K562 (cell line): Measurements from ENCODE around the gene VSIG10L. TPM values are rescaled to one million over a fixed set of nuclear protein-coding genes. Genes with fewer than 3 reads are reported as not detected.

Experiments used
- CREBBP ChIP-seq: IDR thresholded peaks from one replicate; pipeline ENCODE4 v1.6.1; 2012; ENCODE audit warnings: low read depth, mild to moderate bottlenecking, control low read depth, inconsistent platforms, low read length
- GATA2 ChIP-seq: sonication (generic); formaldehyde crosslinking; IDR thresholded peaks from 2 replicates; pipeline ENCODE4 v1.4.0; 2020; ENCODE audit warnings: mild to moderate bottlenecking, missing genetic modification reagents
- MAFK ChIP-seq: IDR thresholded peaks from 2 replicates; pipeline ENCODE4 v1.6.1; 2011; ENCODE audit warnings: low read length, improper control_type of control experiment
- RAD21 ChIP-seq, 2 experiments: fragments of 250-450 bp in 1 of 2; fragments of 450-650 bp in 1 of 2; sonication (Bioruptor Pico) in 1 of 2; formaldehyde crosslinking in 1 of 2; IDR thresholded peaks in 1 of 2; conservative IDR thresholded peaks in 1 of 2; 2 replicates each; pipeline versions ENCODE4 v1.4.0 to v1.8.0; 2020 to 2022; ENCODE audit warnings: mild to moderate bottlenecking in 2 of 2, moderate library complexity in 1 of 2
- RUNX1 ChIP-seq: sonication (generic); IDR thresholded peaks from 2 replicates; pipeline ENCODE4 v1.6.1; 2016; ENCODE audit warnings: antibody characterized with exemption, low read depth
- TAF7 ChIP-seq: fragments of 450-650 bp; IDR thresholded peaks from 2 replicates; pipeline ENCODE4 v1.6.1; 2016; ENCODE audit warnings: missing genetic modification characterization, missing compliant biosample characterization
- ZNF444 ChIP-seq: fragments of 250-450 bp; sonication (Bioruptor Pico); IDR thresholded peaks from 2 replicates; pipeline ENCODE4 v1.4.0; 2020; ENCODE audit warnings: mild to moderate bottlenecking, moderate library complexity
- polyA plus RNA-seq, 8 experiments: library from polyadenylated mRNA; depleted of rRNA in 4 of 8; stranded (reverse) in 5 of 8; unstranded in 3 of 8; fragments of >200 nt; fragmentation: Nextera tagmentation in 2 of 8; fragmentation: Illumina TruSeq in 1 of 8; extraction: Ambion mirVana in 2 of 8; extraction: Trizol in 1 of 8; gene quantifications; 2 replicates each; pipeline versions ENCODE4 v1.2.1 to v1.2.3, GENCODE V29; 2011 to 2014; ENCODE audit warnings: inconsistent platforms in 1 of 8, missing spikeins in 1 of 8
- total RNA-seq, 7 experiments: library from RNA; depleted of rRNA in 6 of 7; stranded (reverse); fragments of >200 nt in 6 of 7; fragmentation: Illumina TruSeq in 2 of 7; extraction: Trizol in 2 of 7; gene quantifications; 2 replicates each; pipeline versions ENCODE4 v1.2.1 to v1.2.3, GENCODE V29; 2011 to 2021; ENCODE audit warnings: low replicate concordance in 1 of 7
- TF ChIP-seq, protein P1 (sequence below): fragments of 450-650 bp; IDR thresholded peaks from 2 replicates; pipeline ENCODE4 v1.6.1; 2018; ENCODE audit warnings: mild to moderate bottlenecking, low read depth; ENCODE audit not compliant: partially characterized antibody
- TF ChIP-seq, protein P2 (sequence below): fragments of 250-450 bp; sonication (Bioruptor Pico); IDR thresholded peaks from 2 replicates; pipeline ENCODE4 v1.5.0; 2020; ENCODE audit warnings: mild to moderate bottlenecking, borderline replicate concordance
- TF ChIP-seq, protein P3 (sequence below), 2 experiments: fragments of 450-650 bp; IDR thresholded peaks; 2 replicates each; pipeline ENCODE4 v1.6.1; 2016; ENCODE audit warnings: mild to moderate bottlenecking in 2 of 2, borderline replicate concordance in 1 of 2, low read depth in 1 of 2, moderate library complexity in 1 of 2

The VSIG10L gene
- total and polyA plus RNA-seq, 9 of the 15 experiments (the other 6 are each of a cell fraction or from before 2014, with no cell fraction given) = 1.1 to 7.6 (median 2.2) TPM

DNA sequence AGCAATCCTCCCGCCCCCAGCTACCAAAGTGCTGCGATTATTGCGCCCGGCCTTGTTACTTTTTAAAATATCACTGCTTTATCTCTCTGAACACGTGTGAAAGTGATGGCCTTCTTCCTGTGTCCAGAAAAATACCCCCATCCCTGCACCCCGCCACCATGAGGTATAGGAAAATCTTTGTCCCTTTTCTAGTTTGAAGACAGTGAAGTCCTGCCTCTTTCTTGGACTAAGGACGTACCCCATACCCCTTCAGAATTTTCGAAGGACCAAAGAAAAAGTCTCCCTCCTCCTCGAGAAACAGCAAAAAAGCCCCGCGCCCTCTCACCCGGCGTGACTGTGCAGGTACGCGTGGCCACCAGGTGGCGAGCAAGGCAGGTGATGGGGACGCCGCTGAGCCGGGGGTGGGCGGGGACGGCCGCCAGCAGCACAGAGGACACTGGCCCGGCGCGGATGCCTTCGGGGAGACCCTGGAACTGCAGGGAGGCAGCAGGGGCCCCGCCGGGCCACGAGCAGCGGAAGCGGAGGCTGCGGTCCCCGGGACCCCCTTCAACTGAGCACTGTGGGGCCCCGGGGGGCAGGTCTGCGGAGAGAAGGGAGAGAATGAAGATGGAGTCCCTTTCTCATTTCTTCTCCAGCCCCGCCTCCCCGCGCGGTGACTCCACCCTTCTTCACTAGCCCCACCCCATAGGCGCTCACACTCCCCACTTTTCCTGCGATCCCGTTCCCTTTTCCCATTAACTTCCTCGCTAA, 3.2 kb downstream of the VSIG10L start (continued):
- TF ChIP-seq, protein P1, sequence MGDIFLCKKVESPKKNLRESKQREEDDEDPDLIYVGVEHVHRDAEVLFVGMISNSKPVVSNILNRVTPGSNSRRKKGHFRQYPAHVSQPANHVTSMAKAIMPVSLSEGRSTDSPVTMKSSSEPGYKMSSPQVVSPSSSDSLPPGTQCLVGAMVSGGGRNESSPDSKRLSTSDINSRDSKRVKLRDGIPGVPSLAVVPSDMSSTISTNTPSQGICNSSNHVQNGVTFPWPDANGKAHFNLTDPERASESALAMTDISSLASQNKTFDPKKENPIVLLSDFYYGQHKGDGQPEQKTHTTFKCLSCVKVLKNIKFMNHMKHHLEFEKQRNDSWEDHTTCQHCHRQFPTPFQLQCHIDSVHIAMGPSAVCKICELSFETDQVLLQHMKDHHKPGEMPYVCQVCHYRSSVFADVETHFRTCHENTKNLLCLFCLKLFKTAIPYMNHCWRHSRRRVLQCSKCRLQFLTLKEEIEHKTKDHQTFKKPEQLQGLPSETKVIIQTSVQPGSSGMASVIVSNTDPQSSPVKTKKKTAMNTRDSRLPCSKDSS = no peak
- TF ChIP-seq CREBBP (no peak), ZNF444 (no peak), MAFK (no peak), GATA2 (no peak), RAD21 (CRISPR knock-in tag; conservative IDR thresholded peaks at IDR 0.05 in 1 of 2, IDR thresholded peaks at IDR 0.05 in 1 of 2) (peak; percentile 84 to 85), RUNX1 (no peak), TAF7 (no peak)
- TF ChIP-seq, protein P2, sequence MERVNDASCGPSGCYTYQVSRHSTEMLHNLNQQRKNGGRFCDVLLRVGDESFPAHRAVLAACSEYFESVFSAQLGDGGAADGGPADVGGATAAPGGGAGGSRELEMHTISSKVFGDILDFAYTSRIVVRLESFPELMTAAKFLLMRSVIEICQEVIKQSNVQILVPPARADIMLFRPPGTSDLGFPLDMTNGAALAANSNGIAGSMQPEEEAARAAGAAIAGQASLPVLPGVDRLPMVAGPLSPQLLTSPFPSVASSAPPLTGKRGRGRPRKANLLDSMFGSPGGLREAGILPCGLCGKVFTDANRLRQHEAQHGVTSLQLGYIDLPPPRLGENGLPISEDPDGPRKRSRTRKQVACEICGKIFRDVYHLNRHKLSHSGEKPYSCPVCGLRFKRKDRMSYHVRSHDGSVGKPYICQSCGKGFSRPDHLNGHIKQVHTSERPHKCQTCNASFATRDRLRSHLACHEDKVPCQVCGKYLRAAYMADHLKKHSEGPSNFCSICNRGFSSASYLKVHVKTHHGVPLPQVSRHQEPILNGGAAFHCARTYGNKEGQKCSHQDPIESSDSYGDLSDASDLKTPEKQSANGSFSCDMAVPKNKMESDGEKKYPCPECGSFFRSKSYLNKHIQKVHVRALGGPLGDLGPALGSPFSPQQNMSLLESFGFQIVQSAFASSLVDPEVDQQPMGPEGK (CRISPR knock-in tag) = no peak
- TF ChIP-seq, protein P3, sequence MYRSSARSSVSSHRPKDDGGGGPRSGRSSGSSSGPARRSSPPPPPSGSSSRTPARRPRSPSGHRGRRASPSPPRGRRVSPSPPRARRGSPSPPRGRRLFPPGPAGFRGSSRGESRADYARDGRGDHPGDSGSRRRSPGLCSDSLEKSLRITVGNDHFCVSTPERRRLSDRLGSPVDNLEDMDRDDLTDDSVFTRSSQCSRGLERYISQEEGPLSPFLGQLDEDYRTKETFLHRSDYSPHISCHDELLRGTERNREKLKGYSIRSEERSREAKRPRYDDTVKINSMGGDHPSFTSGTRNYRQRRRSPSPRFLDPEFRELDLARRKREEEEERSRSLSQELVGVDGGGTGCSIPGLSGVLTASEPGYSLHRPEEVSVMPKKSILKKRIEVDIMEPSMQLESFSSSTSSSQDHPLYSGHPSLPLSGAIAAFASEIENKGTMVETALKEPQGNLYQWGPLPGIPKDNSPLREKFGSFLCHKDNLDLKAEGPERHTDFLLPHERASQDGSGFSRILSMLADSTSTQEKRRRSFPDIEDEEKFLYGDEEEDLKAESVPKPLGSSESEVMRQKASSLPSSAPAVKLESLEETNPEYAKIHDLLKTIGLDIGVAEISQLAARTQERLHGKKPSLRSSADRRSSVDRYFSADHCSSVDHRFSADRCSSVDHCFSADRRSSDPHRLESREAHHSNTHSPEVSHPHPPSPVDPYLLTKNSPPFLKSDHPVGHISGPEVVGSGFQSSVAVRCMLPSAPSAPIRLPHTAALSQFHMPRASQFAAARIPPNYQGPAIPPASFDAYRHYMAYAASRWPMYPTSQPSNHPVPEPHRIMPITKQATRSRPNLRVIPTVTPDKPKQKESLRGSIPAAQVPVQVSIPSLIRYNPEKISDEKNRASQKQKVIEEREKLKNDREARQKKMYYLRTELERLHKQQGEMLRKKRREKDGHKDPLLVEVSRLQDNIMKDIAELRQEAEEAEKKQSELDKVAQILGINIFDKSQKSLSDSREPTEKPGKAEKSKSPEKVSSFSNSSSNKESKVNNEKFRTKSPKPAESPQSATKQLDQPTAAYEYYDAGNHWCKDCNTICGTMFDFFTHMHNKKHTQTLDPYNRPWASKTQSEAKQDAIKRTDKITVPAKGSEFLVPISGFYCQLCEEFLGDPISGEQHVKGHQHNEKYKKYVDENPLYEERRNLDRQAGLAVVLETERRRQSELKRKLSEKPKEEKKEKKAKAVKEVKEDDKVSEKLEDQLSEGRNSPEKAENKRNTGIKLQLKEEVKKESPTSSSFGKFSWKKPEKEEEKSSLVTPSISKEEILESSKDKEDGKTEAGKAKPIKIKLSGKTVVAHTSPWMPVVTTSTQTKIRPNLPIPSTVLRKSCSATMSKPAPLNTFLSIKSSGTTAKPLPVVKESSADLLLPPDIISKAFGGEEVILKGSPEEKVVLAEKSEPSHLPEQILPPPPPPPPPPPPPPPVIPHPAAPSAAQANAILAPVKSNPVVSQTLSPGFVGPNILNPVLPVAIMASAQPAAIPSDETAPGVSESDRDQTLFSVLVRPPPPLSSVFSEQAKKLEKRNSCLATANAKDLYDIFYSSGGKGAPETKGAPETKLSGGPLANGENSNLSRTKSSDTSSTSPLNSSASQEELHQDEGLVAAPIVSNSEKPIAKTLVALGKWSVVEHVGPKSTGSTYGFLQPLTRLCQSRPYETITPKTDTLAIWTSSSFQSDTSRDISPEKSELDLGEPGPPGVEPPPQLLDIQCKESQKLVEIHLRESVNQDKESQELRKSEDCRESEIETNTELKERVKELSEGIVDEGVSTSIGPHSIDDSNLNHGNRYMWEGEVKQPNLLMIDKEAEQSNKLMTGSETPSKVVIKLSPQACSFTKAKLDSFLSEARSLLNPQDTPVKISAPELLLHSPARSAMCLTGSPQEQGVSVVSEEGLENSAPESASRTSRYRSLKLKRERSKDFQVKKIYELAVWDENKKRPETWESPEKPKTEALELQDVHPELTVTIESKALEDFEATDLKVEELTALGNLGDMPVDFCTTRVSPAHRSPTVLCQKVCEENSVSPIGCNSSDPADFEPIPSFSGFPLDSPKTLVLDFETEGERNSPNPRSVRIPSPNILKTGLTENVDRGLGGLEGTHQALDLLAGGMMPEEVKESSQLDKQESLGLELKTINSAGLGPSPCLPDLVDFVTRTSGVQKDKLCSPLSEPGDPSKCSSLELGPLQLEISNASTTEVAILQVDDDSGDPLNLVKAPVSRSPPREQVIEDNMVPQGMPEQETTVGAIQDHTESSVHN (IDR thresholded peaks at IDR 0.05; ENCODE audit: borderline replicate concordance in 1 of 2, low read depth in 1 of 2) = no peak
